CD8-positive, alpha-beta memory T cell (primary cell): ENCODE data around the gene TTC8. TPM values are rescaled to one million over a fixed set of nuclear protein-coding genes. Genes with fewer than 3 reads are reported as not detected.
"Not testable (repeated sequence)": the region's sequence is repeated elsewhere in the genome, so short reads cannot be mapped to it uniquely, and the experiment has no call there.

Experiments
- CTCF ChIA-PET: fragments of 350-600 bp; sonication (Branson Sonifier 250); formaldehyde crosslinking; loops from one replicate; lab custom pipeline; 2021; ENCODE audit warnings: antibody characterized with exemption; lab: Charles Lee
- POLR2A ChIA-PET: fragments of 350-600 bp; sonication (Branson Sonifier 250); formaldehyde crosslinking; loops from one replicate; lab custom pipeline; 2021; ENCODE audit warnings: antibody characterized with exemption; lab: Charles Lee
- DNase-seq, 5 donors: peaks; one replicate each; pipeline versions ENCODE4 v3.0.0 to v3.0.0-alpha.2; 2020 to 2022; ENCODE audit warnings: mixed read lengths in 1 of 5
- H3K27ac ChIP-seq: one replicate; pipeline ENCODE4 v1.7.0; 2013; ENCODE audit warnings: low read depth, mild to moderate bottlenecking, low read length, moderate library complexity
- H3K27me3 ChIP-seq: 2 replicates; pipeline ENCODE4 v1.7.0; 2013; ENCODE audit warnings: low read length, mild to moderate bottlenecking; ENCODE audit not compliant: insufficient read depth, poor library complexity, severe bottlenecking
- H3K36me3 ChIP-seq: 2 replicates; pipeline ENCODE4 v1.7.0; 2013; ENCODE audit warnings: mild to moderate bottlenecking, low read length, moderate library complexity; ENCODE audit not compliant: insufficient read depth
- H3K4me1 ChIP-seq: 2 replicates; pipeline ENCODE4 v1.7.0; 2013; ENCODE audit warnings: mild to moderate bottlenecking, low read length, moderate library complexity; ENCODE audit not compliant: insufficient read depth
- H3K4me3 ChIP-seq: 2 replicates; pipeline ENCODE4 v1.7.0; 2013; ENCODE audit warnings: mild to moderate bottlenecking, low read length
- H3K9me3 ChIP-seq: 2 replicates; pipeline ENCODE4 v1.7.0; 2013; ENCODE audit warnings: mild to moderate bottlenecking, low read length
- H3K27ac Mint-ChIP-seq, 8 donors: one replicate each; pipeline ENCODE4 v1.8.0; 2020 to 2021; ENCODE audit warnings: mixed read lengths in 8 of 8, mild to moderate bottlenecking in 6 of 8, inconsistent platforms in 3 of 8, moderate library complexity in 3 of 8
- H3K27me3 Mint-ChIP-seq, 2 donors: one replicate each; pipeline ENCODE4 v1.8.0; 2020 to 2021; ENCODE audit warnings: mixed read lengths in 2 of 2, mild to moderate bottlenecking in 1 of 2, moderate library complexity in 1 of 2
- H3K36me3 Mint-ChIP-seq, 3 donors: one replicate each; pipeline ENCODE4 v1.8.0; 2020 to 2021; ENCODE audit warnings: mixed read lengths in 3 of 3, inconsistent platforms in 1 of 3, mild to moderate bottlenecking in 1 of 3
- H3K4me1 Mint-ChIP-seq, 3 donors: one replicate each; pipeline ENCODE4 v1.8.0; 2020 to 2021; ENCODE audit warnings: mixed read lengths in 3 of 3, inconsistent platforms in 1 of 3, mild to moderate bottlenecking in 1 of 3
- H3K4me3 Mint-ChIP-seq, 7 donors: one replicate each; pipeline ENCODE4 v1.8.0; 2020 to 2021; ENCODE audit warnings: mixed read lengths in 7 of 7, mild to moderate bottlenecking in 6 of 7, moderate library complexity in 4 of 7, inconsistent platforms in 2 of 7
- H3K9me3 Mint-ChIP-seq, 5 donors: one replicate each; pipeline ENCODE4 v1.8.0; 2020 to 2022; ENCODE audit warnings: mixed read lengths in 5 of 5, mild to moderate bottlenecking in 3 of 5, moderate library complexity in 2 of 5, inconsistent platforms in 1 of 5
- polyA plus RNA-seq: library from polyadenylated mRNA; unstranded; fragments of 300-500 nt; fragmentation: Illumina TruSeq; gene quantifications from one replicate; pipeline ENCODE4 v1.2.3, GENCODE V29; 2021
- total RNA-seq, 2 experiments: library from RNA; stranded (reverse); gene quantifications; one replicate each; pipeline ENCODE4 v1.2.3, GENCODE V29; 2021

TTC8 gene
- total and polyA plus RNA-seq, 3 experiments from 2014 or later = 1.4 to 5.9 (median 5.9) TPM

- H3K27ac Mint-ChIP-seq = no peak overlapping the region
- no peak for DNase-seq
- H3K36me3 Mint-ChIP-seq = peaks cover 0 to 10% (median 2%) of the 10 kb centered on the region in 3 donors
- Histone ChIP-seq H3K36me3 (no peaks in the 10 kb centered on the region), H3K27ac (no peak overlapping the region), H3K4me1 (no peaks in the 10 kb centered on the region), H3K9me3 (no peaks in the 10 kb centered on the region), H3K27me3 (no peaks in the 10 kb centered on the region), H3K4me3 (no peak overlapping the region)
- no peak overlapping the region for H3K4me3 Mint-ChIP-seq
- H3K9me3 Mint-ChIP-seq = peaks cover 4 to 19% (median 9%) of the 10 kb centered on the region in 5 donors
- ChIA-PET CTCF (no interaction called here), POLR2A (no interaction called here)
- H3K4me1 Mint-ChIP-seq = no peaks in the 10 kb centered on the region
- peaks cover 20 to 55% of the 10 kb centered on the region in 2 donors for H3K27me3 Mint-ChIP-seq
Measured at GRCh38 chr14:88804477-88804876, 20.0 kb upstream of the TTC8 start.

- Mint-ChIP-seq H3K27ac (no peak overlapping the region), H3K9me3 (peaks cover 2 to 19% (median 11%) of the 10 kb centered on the region in 5 donors), H3K4me3 (no peak overlapping the region), H3K4me1 (no peaks in the 10 kb centered on the region), H3K36me3 (peaks cover 0 to 10% (median 2%) of the 10 kb centered on the region in 3 donors), H3K27me3 (peaks cover 19 to 28% of the 10 kb centered on the region in 2 donors)
- ChIA-PET POLR2A (no interaction called here), CTCF (no interaction called here)
- H3K9me3 ChIP-seq = no peaks in the 10 kb centered on the region
- no peaks in the 10 kb centered on the region for H3K36me3 ChIP-seq
- H3K27me3 ChIP-seq = no peaks in the 10 kb centered on the region
- H3K4me1 ChIP-seq = no peaks in the 10 kb centered on the region
- no peak for DNase-seq
- no peak overlapping the region for H3K4me3 ChIP-seq
- no peak overlapping the region for H3K27ac ChIP-seq
Measured at GRCh38 chr14:88808359-88808758, 16.1 kb upstream of the TTC8 start.

GRCh38 chr14:88815980-88816379, 8.5 kb upstream of the TTC8 start:
- ChIA-PET CTCF (no interaction called here), POLR2A (no interaction called here)
- Histone ChIP-seq H3K27ac (no peak overlapping the region), H3K4me1 (no peaks in the 10 kb centered on the region), H3K9me3 (no peaks in the 10 kb centered on the region), H3K27me3 (no peaks in the 10 kb centered on the region), H3K36me3 (no peaks in the 10 kb centered on the region), H3K4me3 (no peak overlapping the region)
- Mint-ChIP-seq H3K4me3 (no peak overlapping the region), H3K27ac (no peak overlapping the region), H3K9me3 (no peaks in the 10 kb centered on the region), H3K27me3 (peaks cover 21 to 42% of the 10 kb centered on the region in 2 donors), H3K36me3 (no peaks in the 10 kb centered on the region), H3K4me1 (no peaks in the 10 kb centered on the region)
- DNase-seq = no peak

- no peak for DNase-seq
- H3K4me1 Mint-ChIP-seq = no peaks in the 10 kb centered on the region
- H3K27me3 ChIP-seq = no peaks in the 10 kb centered on the region
- no peak overlapping the region for H3K27ac ChIP-seq
- no peak overlapping the region for H3K4me3 Mint-ChIP-seq
- CTCF ChIA-PET = no interaction called here
- H3K4me3 ChIP-seq = no peak overlapping the region
- no peak overlapping the region for H3K27ac Mint-ChIP-seq
- H3K4me1 ChIP-seq = no peaks in the 10 kb centered on the region
- POLR2A ChIA-PET = no interaction called here
- H3K36me3 Mint-ChIP-seq = no peaks in the 10 kb centered on the region
- peaks cover 13 to 38% of the 10 kb centered on the region in 2 donors for H3K27me3 Mint-ChIP-seq
- H3K36me3 ChIP-seq = no peaks in the 10 kb centered on the region
- H3K9me3 Mint-ChIP-seq = no peaks in the 10 kb centered on the region
- no peaks in the 10 kb centered on the region for H3K9me3 ChIP-seq
Measured at GRCh38 chr14:88818018-88818417, 6.4 kb upstream of the TTC8 start.

- Mint-ChIP-seq H3K4me1 (peaks cover 7 to 11% (median 8%) of the 10 kb centered on the region in 3 donors), H3K27me3 (peaks cover 16 to 35% of the 10 kb centered on the region in 2 donors), H3K27ac (peak overlapping the region in 1 of 8 donors; percentile 41)
- H3K36me3 Mint-ChIP-seq, POLR2A ChIA-PET, CTCF ChIA-PET, H3K4me1 ChIP-seq, H3K27me3 ChIP-seq, DNase-seq, H3K4me3 Mint-ChIP-seq, H3K27ac ChIP-seq, H3K9me3 ChIP-seq, H3K4me3 ChIP-seq, H3K9me3 Mint-ChIP-seq, H3K36me3 ChIP-seq: not testable (repeated sequence)
Measured at GRCh38 chr14:88819674-88820073, 4.8 kb upstream of the TTC8 start.

- peaks cover 16 to 35% of the 10 kb centered on the region in 2 donors for H3K27me3 Mint-ChIP-seq
- H3K36me3 Mint-ChIP-seq = peaks cover 0 to 3% (median 0%) of the 10 kb centered on the region in 3 donors
- H3K9me3 Mint-ChIP-seq = no peaks in the 10 kb centered on the region
- H3K36me3 ChIP-seq = no peaks in the 10 kb centered on the region
- peaks cover 13 to 16% (median 16%) of the 10 kb centered on the region in 3 donors for H3K4me1 Mint-ChIP-seq
- H3K4me3 Mint-ChIP-seq = no peak overlapping the region
- H3K27ac ChIP-seq = no peak overlapping the region
- H3K27me3 ChIP-seq = no peaks in the 10 kb centered on the region
- ChIA-PET POLR2A (no interaction called here), CTCF (no interaction called here)
- H3K9me3 ChIP-seq = no peaks in the 10 kb centered on the region
- H3K27ac Mint-ChIP-seq = no peak overlapping the region
- peaks cover 8% of the 10 kb centered on the region for H3K4me1 ChIP-seq
- DNase-seq = no peak
- no peak overlapping the region for H3K4me3 ChIP-seq
Measured at GRCh38 chr14:88821378-88821777, 3.1 kb upstream of the TTC8 start.

- H3K4me1 ChIP-seq = peaks cover 8% of the 10 kb centered on the region
- H3K4me3 ChIP-seq = no peak overlapping the region
- H3K27me3 ChIP-seq = no peaks in the 10 kb centered on the region
- Mint-ChIP-seq H3K36me3 (peaks cover 0 to 3% (median 0%) of the 10 kb centered on the region in 3 donors), H3K27ac (no peak overlapping the region), H3K4me1 (peaks cover 13 to 16% (median 16%) of the 10 kb centered on the region in 3 donors), H3K9me3 (no peaks in the 10 kb centered on the region), H3K27me3 (peaks cover 16 to 35% of the 10 kb centered on the region in 2 donors), H3K4me3 (no peak overlapping the region)
- no peaks in the 10 kb centered on the region for H3K9me3 ChIP-seq
- POLR2A ChIA-PET = no interaction called here
- no peak for DNase-seq
- no peak overlapping the region for H3K27ac ChIP-seq
- CTCF ChIA-PET = no interaction called here
- no peaks in the 10 kb centered on the region for H3K36me3 ChIP-seq
Measured at GRCh38 chr14:88821888-88822287, 2.6 kb upstream of the TTC8 start.

- Mint-ChIP-seq H3K27ac (peak overlapping the region; percentile 95 to 100 (median 99)), H3K4me1 (peaks cover 13 to 16% (median 16%) of the 10 kb centered on the region in 3 donors), H3K4me3 (peak overlapping the region; percentile 85 to 96 (median 89)), H3K27me3 (peaks cover 11 to 21% of the 10 kb centered on the region in 2 donors), H3K36me3 (peaks cover 0 to 3% (median 0%) of the 10 kb centered on the region in 3 donors), H3K9me3 (no peaks in the 10 kb centered on the region)
- H3K4me1 ChIP-seq = peaks cover 8% of the 10 kb centered on the region
- CTCF ChIA-PET = interaction anchor here (2.1 kb wide), 1 partner anchor 32 kb away, joined by 8 read pairs; the partner anchor contains the start of gene EML5
- no peaks in the 10 kb centered on the region for H3K27me3 ChIP-seq
- POLR2A ChIA-PET = interaction anchor here (1.3 kb wide), 1 partner anchor 31 kb away, joined by 7 read pairs; the partner anchor contains the start of gene EML5
- H3K36me3 ChIP-seq = no peaks in the 10 kb centered on the region
- no peak for DNase-seq
- H3K9me3 ChIP-seq = no peaks in the 10 kb centered on the region
- H3K4me3 ChIP-seq = peak overlapping the region; percentile 81
- peak overlapping the region; percentile 55 for H3K27ac ChIP-seq
Measured at GRCh38 chr14:88823968-88824313, 510 bp upstream of the TTC8 start.
